Gastroesophageal sphincter (tissue), 3 donors: ENCODE measurements around the gene ACAT1.
"Not testable (repeated sequence)": the region's sequence is repeated elsewhere in the genome, so short reads cannot be mapped to it uniquely, and the experiment has no call there.

Experiments
- POLR2A ChIP-seq, 2 donors: fragments of 450-650 bp; IDR thresholded peaks; one replicate each; pipeline ENCODE4 v1.6.1; 2017; ENCODE audit warnings: antibody characterized with exemption in 2 of 2, mild to moderate bottlenecking in 2 of 2, moderate library complexity in 1 of 2
- TF ChIP-seq, protein P1 (sequence below), 4 experiments: fragments of 200-600 bp in 2 of 4; fragments of 450-650 bp in 2 of 4; sonication (generic) in 1 of 4; IDR thresholded peaks; one replicate each; pipeline ENCODE4 v1.5.1; 2017 to 2019; ENCODE audit warnings: antibody characterized with exemption in 4 of 4, mild to moderate bottlenecking in 2 of 4, moderate library complexity in 2 of 4

- not testable (repeated sequence) for TF ChIP-seq POLR2A (IDR thresholded peaks at IDR 0.05)
- TF ChIP-seq, protein P1, sequence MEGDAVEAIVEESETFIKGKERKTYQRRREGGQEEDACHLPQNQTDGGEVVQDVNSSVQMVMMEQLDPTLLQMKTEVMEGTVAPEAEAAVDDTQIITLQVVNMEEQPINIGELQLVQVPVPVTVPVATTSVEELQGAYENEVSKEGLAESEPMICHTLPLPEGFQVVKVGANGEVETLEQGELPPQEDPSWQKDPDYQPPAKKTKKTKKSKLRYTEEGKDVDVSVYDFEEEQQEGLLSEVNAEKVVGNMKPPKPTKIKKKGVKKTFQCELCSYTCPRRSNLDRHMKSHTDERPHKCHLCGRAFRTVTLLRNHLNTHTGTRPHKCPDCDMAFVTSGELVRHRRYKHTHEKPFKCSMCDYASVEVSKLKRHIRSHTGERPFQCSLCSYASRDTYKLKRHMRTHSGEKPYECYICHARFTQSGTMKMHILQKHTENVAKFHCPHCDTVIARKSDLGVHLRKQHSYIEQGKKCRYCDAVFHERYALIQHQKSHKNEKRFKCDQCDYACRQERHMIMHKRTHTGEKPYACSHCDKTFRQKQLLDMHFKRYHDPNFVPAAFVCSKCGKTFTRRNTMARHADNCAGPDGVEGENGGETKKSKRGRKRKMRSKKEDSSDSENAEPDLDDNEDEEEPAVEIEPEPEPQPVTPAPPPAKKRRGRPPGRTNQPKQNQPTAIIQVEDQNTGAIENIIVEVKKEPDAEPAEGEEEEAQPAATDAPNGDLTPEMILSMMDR (IDR thresholded peaks at IDR 0.05), result not testable (repeated sequence)
Measured at GRCh38 chr11:108162878-108163277, 41.5 kb downstream of the ACAT1 start.
